Activated CD8-positive, alpha-beta T cell treated with anti-CD3 and anti-CD28 coated beads for 36 hours (primary cell): Measurements from ENCODE around the gene RNF151. TPM values are rescaled to one million over a fixed set of nuclear protein-coding genes. Genes with fewer than 3 reads are reported as not detected.
A peak's percentile ranks its signal among the peaks of the same experiment; 100 is the strongest.
"Not testable (repeated sequence)": the region's sequence is repeated elsewhere in the genome, so short reads cannot be mapped to it uniquely, and the experiment has no call there.

Experiments
- ATAC-seq: fragments of 200-7000 bp; cut with Tn5 transposase; one replicate; pipeline ENCODE4 v1.10.0; 2021; ENCODE audit warnings: mild to moderate bottlenecking, moderate library complexity
- CTCF ChIA-PET: fragments of 350-600 bp; sonication (Branson Sonifier 250); formaldehyde crosslinking; loops from one replicate; lab custom pipeline; 2021; ENCODE audit warnings: antibody characterized with exemption; lab: Charles Lee
- POLR2A ChIA-PET: fragments of 350-600 bp; sonication (Branson Sonifier 250); formaldehyde crosslinking; loops from one replicate; lab custom pipeline; 2021; ENCODE audit warnings: antibody characterized with exemption; lab: Charles Lee
- DNase-seq: peaks from one replicate; pipeline ENCODE4 v3.0.0-alpha.2; 2020
- H3K27ac Mint-ChIP-seq: one replicate; pipeline ENCODE4 v1.8.0; 2021; ENCODE audit warnings: mild to moderate bottlenecking, mixed read lengths
- H3K27me3 Mint-ChIP-seq: one replicate; pipeline ENCODE4 v1.8.0; 2021; ENCODE audit warnings: mixed read lengths
- H3K36me3 Mint-ChIP-seq: one replicate; pipeline ENCODE4 v1.8.0; 2021; ENCODE audit warnings: low read depth, mixed read lengths
- H3K4me1 Mint-ChIP-seq: one replicate; pipeline ENCODE4 v1.8.0; 2021; ENCODE audit warnings: low read depth, mixed read lengths
- H3K4me3 Mint-ChIP-seq: one replicate; pipeline ENCODE4 v1.8.0; 2021; ENCODE audit warnings: mild to moderate bottlenecking, moderate library complexity, mixed read lengths
- H3K9me3 Mint-ChIP-seq: one replicate; pipeline ENCODE4 v1.8.0; 2021; ENCODE audit warnings: mixed read lengths
- CTCF ChIP-seq: fragments of 200-600 bp; IDR thresholded peaks from one replicate; pipeline ENCODE4 v1.8.0; 2022; ENCODE audit warnings: antibody characterized with exemption, mild to moderate bottlenecking
- intact Hi-C: fragments of 100-400 bp; cut with micrococcal nuclease; formaldehyde crosslinking; loops from one replicate; pipeline ENCODE4 v1.10.0; 2022
- total RNA-seq, 2 experiments: library from RNA; stranded (reverse); gene quantifications; one replicate each; pipeline ENCODE4 v1.2.3, GENCODE V29; 2021

The RNF151 gene
- total RNA-seq, 2 experiments from 2014 or later = not detected

DNA sequence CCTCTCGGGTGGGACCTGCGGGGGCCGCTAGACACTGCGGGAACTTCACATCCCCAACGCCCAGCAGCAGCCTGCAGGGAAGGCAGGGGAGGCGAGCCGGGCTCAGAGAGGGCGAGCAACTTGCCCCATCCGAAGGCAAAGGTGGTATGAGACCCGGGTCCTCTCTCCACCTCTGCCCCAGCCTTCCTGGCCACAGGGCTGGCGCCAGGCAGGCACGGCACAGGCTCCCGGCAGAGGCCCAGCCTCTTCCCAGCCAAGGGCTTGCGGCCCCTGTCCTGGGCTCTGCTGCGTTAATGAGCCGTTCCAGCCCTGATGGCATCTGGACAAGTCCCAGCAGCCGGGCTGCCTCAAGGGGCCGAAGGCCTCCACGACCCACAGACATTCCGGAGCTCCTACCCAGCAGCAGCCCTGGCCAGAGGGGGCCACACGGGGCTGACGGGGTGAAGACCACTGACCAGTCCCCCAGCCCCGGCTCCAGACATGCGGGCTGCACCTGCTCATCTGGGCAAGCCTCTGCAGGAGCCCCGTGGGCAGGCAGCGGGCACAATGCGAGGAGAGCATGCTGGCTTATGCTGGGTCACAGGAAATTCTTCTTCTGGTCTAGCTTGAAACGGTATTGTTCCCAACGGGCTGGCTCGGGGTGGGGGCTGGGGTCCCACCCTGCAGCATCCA is 47.2 kb upstream of the RNF151 start:
- POLR2A ChIA-PET = no interaction called here
- Mint-ChIP-seq H3K36me3 (no peaks in the 10 kb centered on the region), H3K4me3 (no peak overlapping the region), H3K4me1 (no peaks in the 10 kb centered on the region), H3K9me3 (no peaks in the 10 kb centered on the region), H3K27ac (no peak overlapping the region), H3K27me3 (peaks cover 52% of the 10 kb centered on the region)
- TF ChIP-seq CTCF = no peak
- DNase-seq (no peak), ATAC-seq (no peak)
- intact Hi-C loops = loop anchor here (5.0 kb wide), 1 partner anchor 57 kb away; no protein-coding TSS in a partner anchor
- CTCF ChIA-PET = interaction anchor here (2.5 kb wide), 1 partner anchor 10 kb away, joined by 10 read pairs; no protein-coding TSS in a partner anchor

GRCh38 chr16:1920122-1920521 is 46.5 kb upstream of the RNF151 start:
- CTCF ChIA-PET = interaction anchor here (2.5 kb wide), 1 partner anchor 9 kb away, joined by 10 read pairs; no protein-coding TSS in a partner anchor
- not testable (repeated sequence) for H3K9me3 Mint-ChIP-seq

DNA sequence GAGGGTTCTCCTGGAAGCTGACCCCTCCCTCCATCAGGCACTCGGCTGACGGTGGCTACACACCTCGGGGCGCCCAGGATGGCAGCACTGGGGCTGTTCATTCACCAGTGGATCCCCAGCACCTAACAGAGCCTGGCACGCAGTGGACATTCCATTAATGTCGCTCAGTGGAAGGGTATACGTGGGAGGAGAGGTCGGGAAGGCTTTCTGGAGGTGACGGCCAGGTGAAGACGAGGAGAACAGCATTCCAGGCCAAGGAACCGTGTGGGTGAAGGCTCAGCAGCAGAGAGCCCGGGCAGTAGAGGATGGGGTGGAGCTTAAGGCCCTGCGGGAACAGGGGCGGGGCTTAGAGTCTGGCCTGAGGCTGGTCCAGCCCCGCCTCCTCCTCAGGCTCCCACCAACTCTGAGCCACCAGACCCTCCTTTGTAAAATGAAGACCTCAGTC is 45.9 kb upstream of the RNF151 start:
- Mint-ChIP-seq H3K9me3 (no peaks in the 10 kb centered on the region), H3K36me3 (no peaks in the 10 kb centered on the region), H3K27me3 (peaks cover 45% of the 10 kb centered on the region), H3K4me1 (no peaks in the 10 kb centered on the region), H3K4me3 (no peak overlapping the region), H3K27ac (no peak overlapping the region)
- ATAC-seq (peak; percentile 84), DNase-seq (peak; percentile 60)
- intact Hi-C loops = no loop called here
- no peak for TF ChIP-seq CTCF
- CTCF ChIA-PET = interaction anchor here (2.5 kb wide), 1 partner anchor 8 kb away, joined by 10 read pairs; no protein-coding TSS in a partner anchor
- POLR2A ChIA-PET = interaction anchor here (1.0 kb wide), 1 partner anchor 40 kb away, joined by 3 read pairs; no protein-coding TSS in a partner anchor

More at GRCh38 chr16:1920122-1920521, 46.5 kb upstream of the RNF151 start:
- DNase-seq, H3K36me3 Mint-ChIP-seq, H3K4me3 Mint-ChIP-seq, H3K27ac Mint-ChIP-seq, intact Hi-C loops, ATAC-seq, POLR2A ChIA-PET, H3K4me1 Mint-ChIP-seq: not testable (repeated sequence)
- H3K27me3 Mint-ChIP-seq = peaks cover 50% of the 10 kb centered on the region

GRCh38 chr16:1922357-1922756 is 44.3 kb upstream of the RNF151 start:
- peaks cover 32% of the 10 kb centered on the region for H3K27me3 Mint-ChIP-seq

More at GRCh38 chr16:1922357-1922756, 44.3 kb upstream of the RNF151 start:
- DNase-seq (no peak), ATAC-seq (no peak)
- Mint-ChIP-seq H3K9me3 (no peaks in the 10 kb centered on the region), H3K27ac (no peak overlapping the region), H3K36me3 (no peaks in the 10 kb centered on the region), H3K4me1 (no peaks in the 10 kb centered on the region), H3K4me3 (no peak overlapping the region)
- ChIA-PET CTCF (no interaction called here), POLR2A (no interaction called here)
- TF ChIP-seq CTCF = no peak
- intact Hi-C loops = no loop called here
